Right lobe of liver (tissue), 4 donors: ENCODE measurements around the gene EFNA3.

ENCODE experiments used
- CTCF ChIP-seq, 4 donors: fragments of 200-600 bp in 3 of 4; fragments of 450-650 bp in 1 of 4; IDR thresholded peaks; one replicate each; pipeline versions ENCODE4 v1.5.1 to v1.8.0; 2016 to 2022; ENCODE audit warnings: antibody characterized with exemption in 4 of 4, mild to moderate bottlenecking in 2 of 4
- POLR2A ChIP-seq: fragments of 450-650 bp; IDR thresholded peaks from one replicate; pipeline ENCODE4 v1.6.1; 2017; ENCODE audit warnings: antibody characterized with exemption, mild to moderate bottlenecking
- donor health status: DM: no; HTN: no; CAD: no.
- donor health status: DM: no; HTN: no; CAD: no.
- donor health status: DM: no; HTN: yes; CAD: no.

GRCh38 chr1:155071701-155072100, 6.9 kb upstream of the EFNA3 start:
- no peak for TF ChIP-seq CTCF (IDR thresholded peaks at IDR 0.05)
- no peak for TF ChIP-seq POLR2A
